ENCODE results near the gene UBP1. TPM values are rescaled to one million over a fixed set of nuclear protein-coding genes. Genes with fewer than 3 reads are reported as not detected.
"Not testable (repeated sequence)": the region's sequence is repeated elsewhere in the genome, so short reads cannot be mapped to it uniquely, and the experiment has no call there.

The UBP1 gene
- total and polyA plus RNA-seq, 2 donors (not counting 1 experiment from before 2014, with no cell fraction given) = 50.7 to 75.4 TPM

DNA sequence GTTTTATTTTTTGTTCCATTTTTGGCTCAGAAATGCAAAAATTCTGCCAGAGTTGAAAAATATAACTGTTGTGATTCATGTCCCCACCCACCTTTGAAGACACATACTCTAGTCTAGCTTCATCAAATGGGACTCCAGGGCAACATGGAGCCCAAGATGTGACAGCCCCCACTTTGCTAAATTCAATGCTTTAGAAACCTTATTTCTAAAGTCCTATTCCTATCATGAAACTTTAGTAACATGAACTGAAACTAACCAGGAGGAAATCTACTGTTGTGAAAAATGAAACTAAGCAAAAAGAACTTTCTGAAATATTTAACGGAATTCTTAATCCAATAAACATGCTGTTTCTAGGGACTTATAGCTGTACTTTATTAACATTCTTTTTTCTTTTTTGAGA lies 20.3 kb downstream of the UBP1 start:
- ChIA-PET CTCF (interaction anchor here (1.0 kb wide), 2 partner anchors 47 to 367 kb away, joined by 3 to 4 read pairs; no protein-coding TSS in a partner anchor), POLR2A (no interaction called here)
- Histone ChIP-seq H3K9ac (ENCODE audit: low read length) (no peak overlapping the region), H2AFZ (ENCODE audit: insufficient read depth, low read depth, low read length, poor library complexity, severe bottlenecking) (no peak overlapping the region), H3K27me3 (replicated peaks in 1 of 4; ENCODE audit: control extremely low read depth in 1 of 4, control insufficient read depth in 3 of 4, insufficient read depth in 4 of 4, low read length in 3 of 4) (no peaks in the 10 kb centered on the region), H3K9me3 (ENCODE audit: control extremely low read depth in 1 of 3, control insufficient read depth in 2 of 3, insufficient read depth in 1 of 3, low read length in 2 of 3) (no peaks in the 10 kb centered on the region), H4K20me1 (ENCODE audit: control insufficient read depth, insufficient read depth, low read length, poor library complexity, severe bottlenecking) (no peaks in the 10 kb centered on the region), H3K36me3 (replicated peaks in 1 of 2; ENCODE audit: control extremely low read depth in 1 of 2, control insufficient read depth in 1 of 2, extremely low read depth in 1 of 2, insufficient read depth in 2 of 2, low read length in 1 of 2) (peaks cover 17 to 35% of the 10 kb centered on the region in 2 experiments), H3K79me2 (ENCODE audit: control insufficient read depth, insufficient read depth, low read length) (peaks cover 16% of the 10 kb centered on the region), H3K4me1 (ENCODE audit: control insufficient read depth in 2 of 2, insufficient read depth in 2 of 2, low read length in 2 of 2) (peaks cover 8% of the 10 kb centered on the region in 2 donors), H3K27ac (ENCODE audit: low read length in 2 of 2) (peak overlapping the region; percentile 36 to 66), H3K4me2 (replicated peaks; ENCODE audit: low read depth, low read length, poor library complexity, severe bottlenecking) (peak overlapping the region; percentile 26), H3K4me3 (ENCODE audit: control extremely low read depth in 1 of 5, extremely low read depth in 1 of 5, insufficient read depth in 1 of 5, low read depth in 2 of 5, low read length in 4 of 5) (no peak overlapping the region)
- H3K9me3 Mint-ChIP-seq (ENCODE audit: insufficient read depth) = no peaks in the 10 kb centered on the region
- ATAC-seq (ENCODE audit: low read depth) (no peak), DNase-seq (peak; percentile 14)
- WGBS (ENCODE audit: insufficient coverage) = no CpG with 5 or more reads among the region's 1 CpG
- intact Hi-C loops (cut with micrococcal nuclease) = no loop called here
- no peaks in the 10 kb centered on the region for H3K27me3 Mint-ChIP-seq
- TF ChIP-seq, protein P1, sequence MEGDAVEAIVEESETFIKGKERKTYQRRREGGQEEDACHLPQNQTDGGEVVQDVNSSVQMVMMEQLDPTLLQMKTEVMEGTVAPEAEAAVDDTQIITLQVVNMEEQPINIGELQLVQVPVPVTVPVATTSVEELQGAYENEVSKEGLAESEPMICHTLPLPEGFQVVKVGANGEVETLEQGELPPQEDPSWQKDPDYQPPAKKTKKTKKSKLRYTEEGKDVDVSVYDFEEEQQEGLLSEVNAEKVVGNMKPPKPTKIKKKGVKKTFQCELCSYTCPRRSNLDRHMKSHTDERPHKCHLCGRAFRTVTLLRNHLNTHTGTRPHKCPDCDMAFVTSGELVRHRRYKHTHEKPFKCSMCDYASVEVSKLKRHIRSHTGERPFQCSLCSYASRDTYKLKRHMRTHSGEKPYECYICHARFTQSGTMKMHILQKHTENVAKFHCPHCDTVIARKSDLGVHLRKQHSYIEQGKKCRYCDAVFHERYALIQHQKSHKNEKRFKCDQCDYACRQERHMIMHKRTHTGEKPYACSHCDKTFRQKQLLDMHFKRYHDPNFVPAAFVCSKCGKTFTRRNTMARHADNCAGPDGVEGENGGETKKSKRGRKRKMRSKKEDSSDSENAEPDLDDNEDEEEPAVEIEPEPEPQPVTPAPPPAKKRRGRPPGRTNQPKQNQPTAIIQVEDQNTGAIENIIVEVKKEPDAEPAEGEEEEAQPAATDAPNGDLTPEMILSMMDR (IDR thresholded peaks at IDR 0.05) = no peak
- H3K4me3 Mint-ChIP-seq = peak overlapping the region; percentile 40
- H3K4me1 Mint-ChIP-seq = peaks cover 14% of the 10 kb centered on the region
- peak overlapping the region; percentile 22 for H3K27ac Mint-ChIP-seq

DNA sequence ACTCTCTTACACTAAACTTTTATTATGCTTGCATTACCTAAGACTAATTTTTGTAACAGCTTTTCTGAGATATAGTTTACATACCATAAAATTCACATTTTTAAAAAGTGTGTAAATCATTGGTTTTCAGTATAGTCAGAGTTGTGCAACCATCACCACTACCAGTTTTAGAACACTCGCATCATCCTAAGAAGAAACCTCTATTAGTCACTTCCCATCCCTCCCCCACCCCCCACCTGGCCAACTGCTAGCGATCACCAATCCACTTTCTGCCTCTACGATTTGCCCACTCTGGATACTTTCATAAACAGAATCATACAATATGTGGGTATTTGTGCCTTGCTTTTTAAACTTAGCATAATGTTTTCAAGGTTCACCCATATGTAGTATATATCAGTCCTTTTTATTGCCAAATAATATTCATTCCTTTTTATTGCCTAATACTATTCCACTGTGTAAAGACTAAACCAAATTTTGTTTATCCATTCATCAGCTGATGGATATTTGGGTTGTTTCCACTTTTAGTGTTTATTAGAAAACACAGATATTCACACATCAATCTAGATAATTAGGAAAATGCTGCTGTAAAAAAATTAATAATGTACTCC lies 23.0 kb downstream of the UBP1 start:
- Histone ChIP-seq H3K79me2 (ENCODE audit: control insufficient read depth, insufficient read depth, low read length) (peaks cover 21% of the 10 kb centered on the region), H3K9ac (ENCODE audit: low read length) (no peak overlapping the region), H3K36me3 (replicated peaks in 1 of 2; ENCODE audit: control extremely low read depth in 1 of 2, control insufficient read depth in 1 of 2, extremely low read depth in 1 of 2, insufficient read depth in 2 of 2, low read length in 1 of 2) (peaks cover 19 to 38% of the 10 kb centered on the region in 2 experiments), H3K9me3 (ENCODE audit: control extremely low read depth in 1 of 3, control insufficient read depth in 2 of 3, insufficient read depth in 1 of 3, low read length in 2 of 3) (no peaks in the 10 kb centered on the region), H3K27me3 (replicated peaks in 1 of 4; ENCODE audit: control extremely low read depth in 1 of 4, control insufficient read depth in 3 of 4, insufficient read depth in 4 of 4, low read length in 3 of 4) (no peaks in the 10 kb centered on the region), H4K20me1 (ENCODE audit: control insufficient read depth, insufficient read depth, low read length, poor library complexity, severe bottlenecking) (no peaks in the 10 kb centered on the region), H2AFZ (ENCODE audit: insufficient read depth, low read depth, low read length, poor library complexity, severe bottlenecking) (no peak overlapping the region), H3K4me1 (ENCODE audit: control insufficient read depth in 2 of 2, insufficient read depth in 2 of 2, low read length in 2 of 2) (peaks cover 8% of the 10 kb centered on the region in 2 donors), H3K4me2 (replicated peaks; ENCODE audit: low read depth, low read length, poor library complexity, severe bottlenecking) (no peak overlapping the region), H3K4me3 (ENCODE audit: control extremely low read depth in 1 of 5, extremely low read depth in 1 of 5, insufficient read depth in 1 of 5, low read depth in 2 of 5, low read length in 4 of 5) (no peak overlapping the region), H3K27ac (ENCODE audit: low read length in 2 of 2) (no peak overlapping the region)
- no peak for TF ChIP-seq EZH2 (IDR thresholded peaks at IDR 0.05; ENCODE audit: borderline replicate concordance, insufficient read depth, low read depth, low read length, poor library complexity, severe bottlenecking)
- TF ChIP-seq, protein P1 (IDR thresholded peaks at IDR 0.05) = no peak
- Mint-ChIP-seq H3K9me3 (ENCODE audit: insufficient read depth) (no peaks in the 10 kb centered on the region), H3K27me3 (no peaks in the 10 kb centered on the region), H3K4me3 (no peak overlapping the region), H3K27ac (no peak overlapping the region), H3K4me1 (peaks cover 14% of the 10 kb centered on the region)
- POLR2A ChIA-PET = no interaction called here
- intact Hi-C loops (cut with micrococcal nuclease) = no loop called here
- ATAC-seq (ENCODE audit: low read depth) (no peak), DNase-seq (no peak)
- 80% methylated on average over 1 of the region's 3 CpGs for WGBS (ENCODE audit: insufficient coverage)
- CTCF ChIA-PET = no interaction called here

DNA sequence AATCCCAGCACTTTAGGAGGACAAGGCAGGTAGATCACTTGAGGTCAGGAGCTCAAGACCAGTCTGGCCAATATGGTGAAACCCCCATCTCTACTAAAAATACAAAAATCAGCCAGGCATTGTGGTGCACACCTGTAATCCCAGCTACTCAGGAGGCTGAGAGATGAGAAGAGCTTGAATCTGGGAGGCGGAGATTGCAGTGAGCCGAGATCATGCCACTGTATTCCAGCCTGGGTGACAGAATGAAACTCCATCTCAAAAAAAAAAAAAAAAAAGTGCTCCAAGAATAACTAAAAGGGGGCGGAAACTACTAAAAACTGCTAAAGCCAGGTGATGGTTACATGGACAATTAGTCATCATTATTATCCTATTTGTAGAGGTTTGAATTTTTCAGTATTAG lies 29.4 kb downstream of the UBP1 start:
- peaks cover 19 to 81% of the 10 kb centered on the region in 2 experiments for H3K36me3 ChIP-seq (replicated peaks in 1 of 2; ENCODE audit: control extremely low read depth in 1 of 2, control insufficient read depth in 1 of 2, extremely low read depth in 1 of 2, insufficient read depth in 2 of 2, low read length in 1 of 2)
- H3K9me3 ChIP-seq (ENCODE audit: control extremely low read depth in 1 of 3, control insufficient read depth in 2 of 3, insufficient read depth in 1 of 3, low read length in 2 of 3); intact Hi-C loops (cut with micrococcal nuclease); H4K20me1 ChIP-seq (ENCODE audit: control insufficient read depth, insufficient read depth, low read length, poor library complexity, severe bottlenecking); H3K27me3 Mint-ChIP-seq; H3K4me1 Mint-ChIP-seq; DNase-seq; H3K79me2 ChIP-seq (ENCODE audit: control insufficient read depth, insufficient read depth, low read length); H3K4me3 Mint-ChIP-seq; H3K4me2 ChIP-seq (replicated peaks; ENCODE audit: low read depth, low read length, poor library complexity, severe bottlenecking); H3K4me3 ChIP-seq (ENCODE audit: control extremely low read depth in 1 of 5, extremely low read depth in 1 of 5, insufficient read depth in 1 of 5, low read depth in 2 of 5, low read length in 4 of 5); CTCF ChIA-PET; H3K9ac ChIP-seq (ENCODE audit: low read length); H3K9me3 Mint-ChIP-seq (ENCODE audit: insufficient read depth); H3K27ac ChIP-seq (ENCODE audit: low read length in 2 of 2); H3K4me1 ChIP-seq (ENCODE audit: control insufficient read depth in 2 of 2, insufficient read depth in 2 of 2, low read length in 2 of 2); H3K27ac Mint-ChIP-seq; H2AFZ ChIP-seq (ENCODE audit: insufficient read depth, low read depth, low read length, poor library complexity, severe bottlenecking); ATAC-seq (ENCODE audit: low read depth); H3K27me3 ChIP-seq (replicated peaks in 1 of 4; ENCODE audit: control extremely low read depth in 1 of 4, control insufficient read depth in 3 of 4, insufficient read depth in 4 of 4, low read length in 3 of 4): not testable (repeated sequence)
- no CpG with 5 or more reads among the region's 3 CpGs for WGBS (ENCODE audit: insufficient coverage)
- POLR2A ChIA-PET = interaction anchor here (0.6 kb wide), 1 partner anchor 10 kb away, joined by 3 read pairs; no protein-coding TSS in a partner anchor
